ENCODE results near the gene SLC50A1.

- TF ChIP-seq, protein P1, sequence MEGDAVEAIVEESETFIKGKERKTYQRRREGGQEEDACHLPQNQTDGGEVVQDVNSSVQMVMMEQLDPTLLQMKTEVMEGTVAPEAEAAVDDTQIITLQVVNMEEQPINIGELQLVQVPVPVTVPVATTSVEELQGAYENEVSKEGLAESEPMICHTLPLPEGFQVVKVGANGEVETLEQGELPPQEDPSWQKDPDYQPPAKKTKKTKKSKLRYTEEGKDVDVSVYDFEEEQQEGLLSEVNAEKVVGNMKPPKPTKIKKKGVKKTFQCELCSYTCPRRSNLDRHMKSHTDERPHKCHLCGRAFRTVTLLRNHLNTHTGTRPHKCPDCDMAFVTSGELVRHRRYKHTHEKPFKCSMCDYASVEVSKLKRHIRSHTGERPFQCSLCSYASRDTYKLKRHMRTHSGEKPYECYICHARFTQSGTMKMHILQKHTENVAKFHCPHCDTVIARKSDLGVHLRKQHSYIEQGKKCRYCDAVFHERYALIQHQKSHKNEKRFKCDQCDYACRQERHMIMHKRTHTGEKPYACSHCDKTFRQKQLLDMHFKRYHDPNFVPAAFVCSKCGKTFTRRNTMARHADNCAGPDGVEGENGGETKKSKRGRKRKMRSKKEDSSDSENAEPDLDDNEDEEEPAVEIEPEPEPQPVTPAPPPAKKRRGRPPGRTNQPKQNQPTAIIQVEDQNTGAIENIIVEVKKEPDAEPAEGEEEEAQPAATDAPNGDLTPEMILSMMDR (conservative IDR thresholded peaks at IDR 0.05) = no peak
- no peak for TF ChIP-seq EZH2 (IDR thresholded peaks at IDR 0.05; ENCODE audit: low read depth)
Measured at GRCh38 chr1:155177918-155178281, 42.2 kb downstream of the SLC50A1 start.

All from PC-9 (cell line).